Left kidney (tissue), 2 donors: ENCODE data around the gene GP5. TPM values are rescaled to one million over a fixed set of nuclear protein-coding genes. Genes with fewer than 3 reads are reported as not detected.

Experiments used
- DNase-seq: peaks from one replicate; pipeline ENCODE4 v3.0.0-alpha.2; 2013
- polyA plus RNA-seq: library from polyadenylated mRNA; unstranded; fragments of 120-200 nt; gene quantifications from one replicate; pipeline ENCODE4 v1.2.1, GENCODE V29; 2013; ENCODE audit not compliant: insufficient read length

GP5 gene
- polyA plus RNA-seq, 1 donor: 0.40 TPM

DNA sequence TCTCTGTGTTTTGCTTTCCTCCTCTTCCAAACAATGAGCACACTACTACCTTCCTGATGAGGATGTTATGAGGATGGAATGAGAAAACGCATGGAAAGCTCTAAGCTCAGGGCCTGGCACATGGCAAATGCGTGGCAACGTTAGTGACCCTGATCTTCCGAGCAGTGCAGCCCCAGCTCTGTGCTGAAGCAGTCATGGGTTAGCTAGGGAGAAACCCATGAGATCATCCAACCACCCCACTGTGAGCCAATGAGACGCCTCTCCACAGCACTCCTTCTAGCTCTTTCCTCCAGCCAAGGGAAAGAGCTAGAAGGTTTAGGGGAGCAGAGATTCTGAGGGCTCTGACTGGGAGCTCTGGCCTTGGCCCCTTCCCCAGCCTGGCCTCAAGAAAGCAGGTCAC, 52.4 kb downstream of the GP5 start:
- DNase-seq: no peak

DNA sequence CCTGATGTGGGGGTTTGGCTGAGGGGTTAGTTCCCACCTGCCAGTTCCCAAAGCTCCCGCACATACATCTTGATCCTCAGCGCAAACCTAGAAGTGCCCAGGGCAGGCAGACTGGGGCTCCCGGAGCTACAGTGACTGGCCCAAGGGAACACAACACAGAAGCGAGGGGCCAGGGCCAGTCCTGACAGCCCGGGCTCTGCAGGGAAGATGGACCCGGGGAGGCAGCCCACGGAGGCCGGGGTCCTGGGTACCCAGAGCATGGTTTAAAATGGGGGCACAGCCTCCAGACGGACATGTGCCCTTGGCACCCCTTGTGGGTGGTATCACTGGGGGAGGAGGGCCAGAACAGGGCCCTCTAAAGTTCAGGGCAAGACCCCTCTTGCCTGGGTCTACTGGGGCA, 53.0 kb downstream of the GP5 start:
- no peak for DNase-seq

Other genes with a start within 250 kb of the GP5 start
- gene CPN2, start 47.9 kb downstream of the GP5 start, polyA plus RNA-seq: 0.80 TPM
- gene LRRC15, start 29.5 kb downstream of the GP5 start, polyA plus RNA-seq: not detected
- gene ATP13A3, start 87.7 kb upstream of the GP5 start, polyA plus RNA-seq: 124 TPM
- 22.6 TPM for gene TMEM44, start 234.2 kb upstream of the GP5 start, polyA plus RNA-seq